ENCODE measurements around the gene CAMTA1.
"Not testable (repeated sequence)": the region's sequence is repeated elsewhere in the genome, so short reads cannot be mapped to it uniquely, and the experiment has no call there.

The CAMTA1 gene

DNA sequence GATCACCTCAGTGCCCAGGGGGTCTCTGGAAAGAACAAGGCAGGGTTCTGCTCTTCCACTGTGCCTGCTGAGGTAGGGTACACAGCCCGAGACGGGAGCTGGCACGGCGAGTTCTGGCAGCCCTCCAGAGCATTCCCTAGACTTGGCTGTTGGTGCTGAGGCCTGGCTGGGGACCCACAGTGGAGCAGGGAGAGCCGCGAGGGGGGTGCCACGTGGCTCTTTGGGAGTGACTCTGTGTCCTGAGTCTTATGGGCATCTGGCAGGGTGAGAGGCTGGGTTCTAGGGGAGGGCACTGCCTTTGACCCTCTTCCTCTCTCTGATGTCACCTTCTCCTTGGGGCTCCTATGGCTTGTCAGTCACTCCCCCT, 336.4 kb downstream of the CAMTA1 start:
- no peak for DNase-seq

DNA sequence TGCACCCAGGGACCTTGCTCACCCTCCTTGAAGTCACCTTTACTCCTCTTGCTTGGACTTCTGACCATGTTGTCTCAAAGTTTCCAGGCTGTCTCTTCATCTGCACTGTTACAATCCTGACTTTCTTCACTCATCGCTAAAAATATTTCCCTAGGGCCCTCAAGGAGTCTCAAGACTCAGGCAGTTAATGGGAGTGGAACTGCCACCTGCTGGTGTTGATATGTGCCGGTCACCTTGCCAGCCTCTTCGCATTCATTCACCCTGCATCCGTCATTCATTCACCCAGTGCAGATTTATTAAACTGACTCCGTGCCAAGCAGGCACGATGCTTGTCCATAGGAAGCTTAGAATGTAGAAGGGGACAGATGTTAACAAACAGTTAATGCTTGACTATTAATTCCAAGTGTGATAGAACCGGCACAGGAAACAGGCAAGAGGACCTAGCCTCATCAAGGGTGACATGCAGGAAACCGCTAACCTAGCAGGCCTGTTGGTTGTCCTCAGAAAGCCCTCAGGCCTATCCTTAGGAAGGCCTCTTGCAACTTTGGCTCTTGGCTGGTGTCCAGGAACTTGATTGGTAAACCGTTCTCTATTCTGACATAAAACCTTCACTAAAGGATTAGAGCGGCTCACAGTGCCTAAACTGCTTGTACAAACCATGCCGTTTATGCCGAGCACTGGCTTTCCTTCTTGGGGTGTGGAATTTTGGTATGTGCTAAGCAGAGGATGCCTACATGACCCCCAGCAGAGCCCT, 342.2 kb downstream of the CAMTA1 start:
- no peak for DNase-seq

DNA sequence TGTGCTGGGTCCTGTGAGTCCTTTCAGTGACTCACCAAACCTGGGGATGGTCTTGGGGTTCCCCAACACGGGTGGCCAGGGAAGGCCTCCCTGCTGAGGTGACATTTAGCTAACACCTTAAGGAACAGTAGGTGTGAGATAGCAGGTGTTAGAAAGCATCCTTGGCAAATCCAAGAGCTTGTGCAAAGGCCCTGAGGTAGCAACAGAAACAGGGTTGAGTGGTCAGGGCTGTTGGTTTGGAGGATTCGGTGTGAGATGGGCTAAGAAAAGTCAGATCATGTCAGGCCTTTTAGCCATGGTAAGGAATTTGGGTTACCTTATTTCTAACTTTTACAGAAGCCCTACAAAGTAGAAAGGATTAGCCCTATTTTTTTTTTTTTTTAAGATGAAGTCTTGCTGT, 343.0 kb downstream of the CAMTA1 start:
- no peak for DNase-seq

DNA sequence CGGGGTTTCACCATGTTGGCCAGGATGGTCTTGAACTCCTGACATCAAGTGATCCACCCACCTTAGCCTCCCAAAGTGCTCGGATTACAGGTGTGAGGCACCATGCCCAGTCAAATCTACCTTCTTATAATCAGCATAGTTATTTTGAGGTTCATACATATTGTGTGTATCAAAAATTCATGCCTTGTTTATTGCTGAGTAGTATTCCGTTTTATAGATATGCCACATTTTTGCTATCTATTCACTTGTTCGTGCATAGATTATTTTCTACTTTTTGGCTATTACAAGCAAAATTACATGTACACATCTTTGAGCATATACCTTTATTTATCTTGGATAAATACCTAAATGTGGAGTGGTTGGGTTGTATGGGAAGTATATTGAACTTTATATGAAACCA, 344.9 kb downstream of the CAMTA1 start:
- no peak for DNase-seq

DNA sequence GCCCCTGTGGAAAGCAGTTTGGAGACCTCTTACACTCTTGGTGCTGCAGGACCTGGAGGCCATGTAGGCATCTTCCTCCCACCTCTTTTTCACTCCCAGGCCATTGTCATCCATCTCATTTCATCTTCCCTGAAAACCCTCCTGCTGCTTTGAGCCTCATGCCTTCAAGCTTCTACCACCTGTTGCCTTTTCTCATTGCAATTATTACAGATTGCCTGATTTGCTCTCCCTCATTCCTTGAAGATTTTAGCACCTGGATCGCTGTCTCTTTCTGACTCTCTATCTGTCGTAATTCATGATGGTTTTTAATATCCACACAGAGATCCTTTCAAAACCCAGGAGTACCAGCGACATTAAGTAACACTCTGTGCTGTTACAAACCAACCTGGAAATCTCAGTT, 350.2 kb downstream of the CAMTA1 start:
- DNase-seq, result no peak

DNA sequence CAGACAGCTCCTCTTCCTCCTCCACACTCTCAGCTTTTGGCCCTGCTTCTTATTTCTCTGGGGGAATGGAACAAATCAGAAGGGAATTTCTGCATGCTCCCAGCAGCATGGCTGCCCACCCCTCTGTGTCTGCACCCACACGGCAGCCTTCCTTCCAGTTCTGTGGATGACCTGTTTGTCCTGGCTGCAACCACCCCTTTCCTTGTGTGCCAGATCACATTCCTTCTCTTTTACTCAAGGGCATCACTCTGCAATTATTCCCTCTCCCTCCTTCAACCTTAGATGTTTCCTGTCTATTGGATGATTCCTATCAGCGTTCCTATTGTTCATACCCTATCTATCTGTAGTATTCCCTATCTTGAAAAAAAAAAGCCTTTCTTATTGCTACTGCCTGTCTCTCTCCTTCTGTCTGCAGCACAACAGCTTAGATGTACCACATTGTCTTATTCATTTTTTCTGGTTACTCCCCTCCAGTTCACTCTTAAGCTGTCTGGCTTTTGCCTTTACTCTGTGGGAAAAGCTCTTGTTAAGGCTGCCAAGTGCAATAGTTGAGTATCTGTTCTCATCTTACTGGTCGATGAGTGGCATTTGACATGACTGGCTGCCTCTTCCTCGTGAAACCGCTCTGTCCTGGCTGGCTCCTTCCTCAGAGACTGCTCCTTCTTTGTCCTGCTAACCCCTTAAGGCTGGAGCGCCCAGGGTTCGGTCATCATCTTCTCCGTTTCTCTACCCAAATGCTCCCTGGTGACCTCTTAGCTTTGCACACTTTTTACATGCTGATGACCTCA, 351.1 kb downstream of the CAMTA1 start:
- DNase-seq, result no peak

DNA sequence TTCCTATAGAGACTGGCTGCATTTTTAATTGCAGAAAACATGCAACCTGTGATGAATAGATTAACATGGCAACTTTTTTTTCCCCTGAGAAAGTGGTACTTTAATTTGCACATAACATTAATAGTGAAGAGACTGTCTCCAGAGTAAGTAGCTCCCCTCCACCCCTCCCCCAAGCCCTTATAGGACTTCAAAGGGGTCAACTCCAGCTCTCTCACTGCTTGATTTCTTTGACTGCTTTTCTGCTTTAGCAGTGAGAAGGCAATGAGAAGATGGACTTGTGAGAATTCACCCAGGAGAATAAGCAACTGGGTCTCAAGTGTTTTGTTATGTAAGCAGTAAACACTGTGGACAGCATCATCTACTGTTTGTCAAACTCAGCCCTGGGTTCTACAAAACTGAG, 355.0 kb downstream of the CAMTA1 start:
- no peak for DNase-seq

DNA sequence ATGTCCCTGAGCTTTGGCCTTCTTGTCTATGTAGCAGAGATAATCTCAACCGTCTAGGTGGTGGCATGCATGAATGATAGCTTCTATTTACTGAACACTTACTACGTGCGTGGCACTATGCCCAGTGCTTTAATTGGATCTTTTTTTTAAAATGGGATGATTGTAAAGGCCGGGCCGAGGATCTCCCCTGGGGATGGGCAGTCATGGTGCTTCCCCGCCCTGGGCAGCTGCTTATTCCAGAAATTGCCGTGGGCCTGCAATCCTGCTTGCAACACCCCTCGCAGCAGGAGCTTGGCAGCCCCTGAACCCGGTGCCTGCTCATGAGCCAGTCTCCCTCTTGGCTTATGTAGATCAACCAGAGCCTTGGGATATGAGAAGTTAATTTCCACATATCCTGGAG, 360.7 kb downstream of the CAMTA1 start:
- DNase-seq, result no peak

DNA sequence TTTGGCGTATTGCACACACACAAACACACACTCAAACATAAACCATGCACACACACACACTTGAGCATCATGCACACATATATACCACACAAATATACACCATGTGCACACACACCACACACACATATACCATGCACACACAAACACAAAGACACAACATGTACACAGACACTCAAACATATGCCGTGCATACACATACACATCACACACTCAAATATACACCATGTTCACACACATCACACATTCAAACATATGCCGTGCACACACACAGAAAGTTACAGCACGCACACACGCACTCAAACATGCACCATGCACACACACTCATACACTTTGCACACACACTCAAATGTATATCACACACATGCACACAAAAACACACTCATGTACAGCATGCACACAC, 361.5 kb downstream of the CAMTA1 start:
- DNase-seq, result no peak

DNA sequence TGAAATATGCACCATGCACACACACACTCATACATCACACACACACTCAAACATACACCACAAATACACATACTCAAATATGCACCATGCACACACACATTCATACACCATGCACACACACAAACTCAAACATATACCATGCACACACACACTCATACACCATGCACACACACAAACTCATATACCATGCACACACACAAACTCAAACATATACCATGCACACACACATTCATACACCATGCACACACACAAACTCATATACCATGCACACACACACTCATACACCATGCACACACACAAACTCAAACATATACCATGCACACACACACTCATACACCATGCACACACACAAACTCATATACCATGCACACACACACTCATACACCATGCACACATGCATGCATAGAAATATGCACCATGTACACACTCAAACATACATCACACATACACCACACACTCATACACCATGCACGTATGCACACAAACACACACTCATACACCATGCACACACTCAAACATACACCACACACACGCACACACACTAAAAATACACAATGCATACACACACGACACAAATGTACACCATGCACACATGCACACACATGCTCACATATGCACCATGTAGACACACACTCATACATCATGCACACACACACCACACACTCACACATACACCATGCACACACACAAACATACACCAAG, 362.5 kb downstream of the CAMTA1 start:
- DNase-seq, result not testable (repeated sequence)

DNA sequence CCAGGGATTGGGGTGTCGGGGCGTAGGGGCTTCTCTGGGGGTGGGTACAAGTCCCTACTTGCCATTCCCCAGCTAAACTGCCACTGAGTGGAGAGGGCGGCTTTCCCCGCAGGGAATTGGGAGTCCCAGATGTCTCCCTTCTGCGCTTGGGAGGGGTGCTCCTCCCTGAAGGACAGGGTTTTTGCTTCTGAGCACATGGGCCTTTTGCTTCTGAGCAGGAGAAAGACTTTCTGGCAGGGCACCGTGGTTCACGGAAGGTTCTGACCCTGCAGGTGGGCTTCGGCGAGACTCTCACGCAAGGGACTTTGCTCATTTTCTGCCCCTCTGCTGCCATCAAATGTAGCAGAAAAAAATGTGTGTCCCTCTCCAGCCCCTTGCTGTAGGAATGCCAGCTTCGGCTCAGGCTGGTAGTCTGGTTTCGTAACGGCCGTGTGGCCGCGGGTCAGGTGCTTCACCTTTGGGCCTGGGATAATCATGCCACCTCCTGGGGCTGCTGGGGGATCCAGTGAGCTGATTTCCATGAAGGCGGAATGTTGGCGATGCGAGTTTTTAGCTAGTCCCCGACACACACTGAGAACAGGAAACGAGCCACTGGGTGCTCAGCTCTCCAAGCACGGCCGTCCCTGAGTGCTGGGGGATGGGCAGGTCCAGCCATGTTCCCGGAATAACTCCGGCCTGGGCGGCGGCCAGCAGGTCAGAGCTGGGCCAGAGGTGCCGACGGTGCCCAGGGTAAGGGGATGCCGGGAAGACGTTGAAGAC, 364.0 kb downstream of the CAMTA1 start:
- no peak for DNase-seq

DNA sequence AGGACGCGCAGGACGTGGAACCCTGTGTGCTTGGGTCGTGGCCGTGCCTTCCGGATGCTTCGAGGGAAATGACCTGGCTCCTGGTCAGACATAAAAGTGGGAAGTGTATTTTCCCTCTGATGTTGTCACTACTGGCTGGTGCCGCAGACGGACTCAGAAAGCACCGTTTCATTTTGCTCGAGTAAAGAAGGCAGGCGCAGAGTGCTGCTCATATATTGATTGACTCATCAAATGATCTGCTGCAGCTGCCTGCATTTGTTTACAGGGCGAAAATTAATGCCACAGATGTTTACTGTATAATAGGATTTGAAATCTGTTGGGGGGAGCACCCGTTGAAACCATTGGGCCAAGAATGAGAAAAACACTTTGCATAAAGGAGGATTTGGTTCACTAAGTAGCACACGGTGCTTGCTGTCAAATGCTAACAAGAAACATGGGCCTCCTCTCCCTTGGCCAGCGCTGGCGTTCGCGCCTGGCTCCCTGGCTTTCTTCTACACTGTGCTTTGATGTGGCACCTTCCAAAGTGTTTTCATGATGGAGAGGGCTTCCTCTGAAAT, 365.5 kb downstream of the CAMTA1 start:
- no peak for DNase-seq

DNA sequence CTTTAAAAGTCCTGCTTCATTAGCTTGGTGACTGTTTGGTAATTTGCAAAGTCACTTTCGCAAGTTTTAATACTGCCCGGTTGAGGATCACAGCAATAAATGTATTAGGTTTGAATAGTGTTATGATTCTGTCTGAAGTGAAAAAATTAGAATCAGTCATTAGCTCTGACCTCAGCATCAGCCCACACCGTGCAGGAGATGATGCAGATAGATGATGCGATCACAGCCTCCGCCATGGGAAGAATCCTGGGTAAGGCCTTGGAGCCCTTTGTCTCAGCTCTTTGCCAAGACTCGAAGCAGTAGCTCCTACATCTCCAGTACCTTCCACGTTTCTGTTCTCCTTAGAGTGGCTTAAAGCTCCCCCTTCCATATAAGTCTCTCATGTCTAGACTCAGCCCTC, 366.7 kb downstream of the CAMTA1 start:
- DNase-seq, result no peak

DNA sequence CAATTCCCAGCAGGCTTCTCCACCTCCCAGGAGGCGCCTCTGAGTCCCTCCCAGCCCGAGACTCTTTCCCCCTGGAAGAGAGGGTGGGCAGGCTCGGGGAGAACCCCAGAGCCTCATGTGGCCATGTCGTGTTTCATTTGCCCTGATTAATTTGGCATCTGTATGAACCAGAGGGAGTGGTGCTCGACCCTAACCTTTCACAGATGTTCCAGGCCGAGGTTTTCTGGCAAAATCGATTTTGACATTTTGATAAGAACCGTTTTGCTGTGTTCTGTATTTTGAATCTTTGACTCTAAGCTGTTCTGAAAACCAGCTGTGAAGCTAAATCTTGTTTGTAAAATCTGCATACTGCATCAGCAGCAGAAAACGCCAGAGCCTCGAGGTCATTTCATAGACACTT, 367.4 kb downstream of the CAMTA1 start:
- DNase-seq, result no peak

DNA sequence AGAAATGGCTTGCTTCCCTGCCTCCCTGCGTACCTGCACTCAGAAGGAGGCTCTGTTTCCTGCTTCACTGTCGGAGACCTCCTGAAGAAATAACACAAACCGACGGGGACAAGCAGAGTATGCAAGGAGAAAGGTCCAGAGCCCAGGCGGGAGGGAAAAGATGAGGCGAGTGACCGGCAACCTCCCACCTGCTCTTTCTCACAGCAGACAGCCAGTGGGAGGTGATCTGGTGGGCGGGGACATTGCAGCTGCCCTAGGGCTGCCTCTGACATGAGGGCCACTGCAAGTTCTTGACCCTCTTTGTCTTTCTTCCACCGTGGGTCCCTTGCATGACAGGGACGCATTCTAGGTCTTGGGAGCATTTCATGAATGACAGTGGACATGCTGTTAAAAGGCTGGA, 368.2 kb downstream of the CAMTA1 start:
- DNase-seq, result no peak

DNA sequence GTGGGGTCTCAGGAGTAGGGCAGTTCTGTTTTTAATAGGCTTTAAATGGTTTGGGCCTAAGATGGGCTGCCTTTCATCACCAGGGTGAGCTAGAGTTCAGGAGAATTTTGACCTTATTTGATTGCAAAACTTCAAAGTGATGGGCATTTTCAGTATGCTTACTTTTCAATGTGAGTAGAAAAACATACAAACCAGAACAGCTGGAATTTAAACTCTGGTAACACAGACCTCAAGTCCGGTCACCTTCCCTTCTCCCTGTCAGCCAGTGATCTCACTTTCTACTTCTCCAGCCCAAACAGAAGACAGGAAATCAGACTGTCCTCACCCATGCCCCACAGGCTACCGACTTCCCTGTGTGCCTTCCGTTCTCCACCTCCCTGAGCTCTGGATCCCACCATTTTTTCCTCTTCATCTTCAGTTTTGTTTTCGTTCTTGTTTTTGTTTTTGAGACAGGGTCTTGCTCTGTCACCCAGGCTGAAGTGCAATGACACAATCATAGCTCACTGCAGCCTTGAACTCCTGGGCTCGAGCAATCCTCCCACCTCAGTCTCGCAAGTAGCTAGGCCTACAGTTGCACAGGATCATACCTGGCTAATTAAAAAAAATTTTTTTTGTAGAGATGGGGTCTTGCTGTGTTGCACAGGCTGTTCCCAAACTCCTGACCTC, 374.0 kb downstream of the CAMTA1 start:
- DNase-seq, result no peak

DNA sequence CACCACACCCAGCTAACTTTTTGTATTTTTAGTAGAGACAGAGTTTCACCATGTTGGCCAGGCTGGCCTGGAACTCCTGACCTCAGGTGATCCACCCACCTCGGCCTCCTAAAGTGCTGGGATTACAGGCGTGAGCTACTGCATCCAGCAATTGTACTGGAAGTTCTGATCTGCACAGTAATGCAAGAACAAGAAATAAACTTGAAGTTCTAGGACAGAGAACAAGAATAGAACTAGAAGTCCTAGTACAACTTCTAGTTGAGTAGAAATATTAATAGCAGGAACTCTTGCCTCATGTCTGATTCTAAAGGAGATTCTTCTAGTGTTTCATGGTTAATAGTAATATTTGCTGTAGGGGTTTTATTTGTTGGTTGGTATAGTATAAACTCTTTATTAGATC, 383.3 kb downstream of the CAMTA1 start:
- not testable (repeated sequence) for DNase-seq

DNA sequence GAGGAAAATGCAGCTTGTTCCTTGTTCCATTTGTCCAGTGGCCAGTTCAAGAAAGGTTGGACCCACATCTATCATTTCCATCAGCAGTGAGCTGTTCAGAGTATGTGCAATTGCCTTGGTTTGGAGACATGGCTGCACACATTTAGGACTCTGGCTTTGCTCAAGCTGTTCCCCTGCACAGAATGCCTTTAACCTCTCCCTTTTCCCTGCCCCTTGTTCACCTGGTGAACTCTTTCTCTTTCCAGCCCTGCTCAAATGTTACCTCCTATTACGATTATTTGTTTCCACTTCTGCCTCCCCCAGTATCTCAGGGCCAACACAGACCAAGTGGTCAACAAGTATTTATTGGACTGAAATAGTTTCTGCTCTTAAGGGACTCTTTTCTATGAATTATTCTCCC, 385.9 kb downstream of the CAMTA1 start:
- DNase-seq, result no peak

DNA sequence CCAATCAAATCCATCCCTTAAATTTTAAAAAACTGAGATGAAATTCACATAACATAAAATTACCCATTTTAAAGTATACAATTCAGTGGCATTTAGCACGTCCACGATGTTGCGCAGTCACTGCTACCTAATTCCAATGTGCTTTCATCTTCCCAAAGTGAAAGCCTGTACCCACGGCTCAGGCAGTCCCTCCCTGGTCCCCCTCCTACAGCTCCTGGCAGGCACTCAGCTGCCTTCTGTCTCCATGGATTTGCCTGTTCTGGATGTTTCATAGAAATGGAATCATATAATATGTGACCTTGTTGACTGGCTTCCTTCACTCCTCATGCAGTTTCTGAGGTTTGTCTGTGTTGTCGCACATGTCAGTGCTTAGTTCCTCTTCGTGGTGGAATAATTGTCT, 386.3 kb downstream of the CAMTA1 start:
- DNase-seq, result no peak

DNA sequence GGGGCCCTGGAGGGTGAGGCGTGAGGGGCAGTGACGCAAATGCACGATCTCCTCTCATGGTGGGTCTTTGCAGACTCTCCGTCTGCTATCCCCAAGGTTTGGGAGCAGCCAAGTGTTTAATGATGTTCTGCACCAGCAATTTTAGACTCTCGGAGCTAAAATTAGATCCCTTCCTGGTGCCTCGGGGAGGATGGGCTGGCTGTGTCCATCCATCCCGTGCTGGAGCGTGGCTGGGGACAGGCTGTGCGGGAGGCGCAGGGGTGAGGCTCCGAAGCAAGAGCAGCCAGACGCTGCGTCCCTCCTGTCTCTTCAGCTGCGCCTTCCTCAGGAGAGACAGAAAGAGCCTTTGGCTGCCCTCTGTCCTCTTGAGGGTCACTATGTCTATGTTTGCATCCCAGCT, 387.6 kb downstream of the CAMTA1 start:
- DNase-seq, result no peak

DNA sequence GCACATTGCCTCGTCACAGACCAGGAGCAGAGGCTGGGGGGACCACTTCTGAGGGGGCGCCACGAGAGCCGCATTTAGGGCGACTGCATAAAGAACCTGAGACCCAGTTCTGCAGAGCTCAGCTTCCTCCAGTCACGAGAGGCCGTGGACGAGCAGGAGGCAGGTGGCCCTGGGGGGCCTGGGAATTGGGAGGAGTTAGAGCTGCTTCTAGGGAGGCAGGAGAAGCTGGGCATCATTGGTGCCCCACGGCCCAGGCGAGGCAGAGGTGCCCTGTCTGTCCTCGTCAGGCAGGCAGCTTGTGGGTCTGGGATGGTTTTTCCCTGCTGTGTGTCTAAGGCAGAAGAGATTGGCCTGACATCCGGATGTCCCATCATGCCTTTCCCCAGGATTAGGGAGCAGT, 389.3 kb downstream of the CAMTA1 start:
- no peak for DNase-seq
